Testis (tissue), 3 donors: Measurements from ENCODE around the gene SPRING1. TPM values are rescaled to one million over a fixed set of nuclear protein-coding genes. Genes with fewer than 3 reads are reported as not detected.
"Not testable (repeated sequence)": the region's sequence is repeated elsewhere in the genome, so short reads cannot be mapped to it uniquely, and the experiment has no call there.

Experiments
- DNase-seq: peaks from one replicate; pipeline ENCODE4 v3.0.0-alpha.2; 2019
- H3K27ac ChIP-seq, 2 donors: fragments of 200-600 bp; sonication (generic); one replicate each; pipeline ENCODE4 v1.5.1; 2019
- H3K27me3 ChIP-seq: fragments of 200-600 bp; sonication (generic); one replicate; pipeline ENCODE4 v1.5.1; 2019
- H3K36me3 ChIP-seq: fragments of 200-600 bp; sonication (generic); one replicate; pipeline ENCODE4 v1.5.1; 2017; ENCODE audit warnings: low read depth; ENCODE audit errors: missing control alignments
- H3K4me1 ChIP-seq: fragments of 200-600 bp; sonication (generic); one replicate; pipeline ENCODE4 v1.5.1; 2019
- H3K4me3 ChIP-seq, 2 donors: fragments of 200-600 bp; sonication (generic); one replicate each; pipeline ENCODE4 v1.5.1; 2017 to 2019
- H3K9me3 ChIP-seq: fragments of 200-600 bp; sonication (generic); one replicate; pipeline ENCODE4 v1.5.1; 2017
- POLR2A ChIP-seq: fragments of 450-650 bp; IDR thresholded peaks from one replicate; pipeline ENCODE4 v1.6.1; 2017; ENCODE audit warnings: antibody characterized with exemption, mild to moderate bottlenecking, moderate library complexity
- WGBS, 2 donors: methylation state at CpG; one replicate each; pipeline ENCODE4 v1.1.5; 2018; 5-methylcytosine and 5-hydroxymethylcytosine counted together
- intact Hi-C: fragments of 100-400 bp; cut with DNase I; formaldehyde crosslinking; loops from one replicate; pipeline ENCODE4 v1.15.1; 2023; ENCODE audit warnings: low total_unique reads
- polyA plus RNA-seq: library from polyadenylated mRNA; stranded (reverse); fragments of 350-450 nt; fragmentation: Illumina TruSeq; extraction: RNeasy Lipid Tissue Mini Kit (QIAGEN cat#74804); gene quantifications from one replicate; pipeline ENCODE4 v1.2.3, GENCODE V29; 2014; ENCODE audit warnings: low read depth, low replicate concordance; ENCODE audit not compliant: insufficient read depth
- total RNA-seq, 2 donors: library from RNA; depleted of rRNA; stranded (reverse); fragments of >200 nt; gene quantifications; one replicate each; pipeline ENCODE4 v1.2.3, GENCODE V29; 2016
- TF ChIP-seq, protein P1 (sequence below), 3 experiments: fragments of 450-650 bp in 2 of 3; fragments of 200-600 bp in 1 of 3; sonication (generic) in 1 of 3; IDR thresholded peaks; one replicate each; pipeline ENCODE4 v1.5.1; 2016 to 2019; ENCODE audit warnings: antibody characterized with exemption in 3 of 3, mild to moderate bottlenecking in 2 of 3, moderate library complexity in 1 of 3

The SPRING1 gene
- total and polyA plus RNA-seq, 3 donors from 2014 or later, result 23.4 to 25.5 (median 25.1) TPM

DNA sequence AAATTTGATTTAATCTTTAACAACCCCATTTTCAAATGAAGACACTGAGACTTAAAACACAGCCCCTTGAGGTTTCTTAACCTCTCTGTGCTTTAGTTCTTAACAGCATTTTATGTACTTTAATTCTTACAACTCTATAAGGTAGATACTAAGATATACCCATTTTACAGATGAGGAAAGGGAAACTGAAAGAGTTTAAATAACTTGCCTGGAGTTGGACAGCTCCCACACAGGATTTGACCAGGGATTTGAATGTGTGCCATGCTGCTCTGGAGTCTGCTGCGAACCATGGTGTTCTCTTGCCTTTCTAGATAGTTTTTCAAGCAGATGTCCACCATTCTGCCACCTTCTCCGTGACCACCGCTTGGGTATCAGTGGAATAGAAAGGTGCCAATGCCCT is 28.4 kb upstream of the SPRING1 start:
- intact Hi-C loops, result no loop called here
- DNase-seq, result no peak
- Histone ChIP-seq H3K27ac (no peak overlapping the region), H3K4me3 (no peak overlapping the region), H3K4me1 (no peaks in the 10 kb centered on the region), H3K36me3 (no peaks in the 10 kb centered on the region), H3K27me3 (no peaks in the 10 kb centered on the region), H3K9me3 (no peaks in the 10 kb centered on the region)
- TF ChIP-seq, protein P1, sequence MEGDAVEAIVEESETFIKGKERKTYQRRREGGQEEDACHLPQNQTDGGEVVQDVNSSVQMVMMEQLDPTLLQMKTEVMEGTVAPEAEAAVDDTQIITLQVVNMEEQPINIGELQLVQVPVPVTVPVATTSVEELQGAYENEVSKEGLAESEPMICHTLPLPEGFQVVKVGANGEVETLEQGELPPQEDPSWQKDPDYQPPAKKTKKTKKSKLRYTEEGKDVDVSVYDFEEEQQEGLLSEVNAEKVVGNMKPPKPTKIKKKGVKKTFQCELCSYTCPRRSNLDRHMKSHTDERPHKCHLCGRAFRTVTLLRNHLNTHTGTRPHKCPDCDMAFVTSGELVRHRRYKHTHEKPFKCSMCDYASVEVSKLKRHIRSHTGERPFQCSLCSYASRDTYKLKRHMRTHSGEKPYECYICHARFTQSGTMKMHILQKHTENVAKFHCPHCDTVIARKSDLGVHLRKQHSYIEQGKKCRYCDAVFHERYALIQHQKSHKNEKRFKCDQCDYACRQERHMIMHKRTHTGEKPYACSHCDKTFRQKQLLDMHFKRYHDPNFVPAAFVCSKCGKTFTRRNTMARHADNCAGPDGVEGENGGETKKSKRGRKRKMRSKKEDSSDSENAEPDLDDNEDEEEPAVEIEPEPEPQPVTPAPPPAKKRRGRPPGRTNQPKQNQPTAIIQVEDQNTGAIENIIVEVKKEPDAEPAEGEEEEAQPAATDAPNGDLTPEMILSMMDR (IDR thresholded peaks at IDR 0.05), result no peak
- 87 to 96% methylated on average over 3 of the region's 3 CpGs for WGBS, 2 donors

DNA sequence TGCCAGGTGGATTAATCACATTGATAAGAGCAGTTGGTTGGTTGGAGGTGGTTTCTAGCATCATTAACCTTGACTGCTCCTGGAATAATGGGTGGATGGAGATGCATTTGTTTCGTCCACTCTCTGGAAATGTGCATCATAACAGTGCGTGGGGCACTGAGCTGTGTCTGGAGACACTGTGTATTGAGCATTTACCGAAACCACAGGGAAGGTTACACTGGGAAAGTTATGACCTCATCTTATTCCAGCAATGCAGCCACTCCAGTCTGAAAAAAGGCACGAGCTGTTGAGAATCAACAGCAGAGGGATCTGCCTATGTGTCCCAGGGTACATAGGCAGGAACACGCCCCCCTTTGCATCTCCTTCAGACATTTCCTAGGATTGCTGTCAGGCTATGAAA is 27.4 kb upstream of the SPRING1 start:
- Histone ChIP-seq H3K27ac (no peak overlapping the region), H3K4me3 (no peak overlapping the region), H3K36me3 (no peaks in the 10 kb centered on the region), H3K27me3 (no peaks in the 10 kb centered on the region), H3K4me1 (no peaks in the 10 kb centered on the region), H3K9me3 (no peaks in the 10 kb centered on the region)
- WGBS, 2 donors, result 62 to 70% methylated on average over 5 of the region's 5 CpGs
- TF ChIP-seq, protein P1 (IDR thresholded peaks at IDR 0.05), result no peak
- TF ChIP-seq POLR2A, result no peak
- intact Hi-C loops, result no loop called here
- DNase-seq, result no peak

DNA sequence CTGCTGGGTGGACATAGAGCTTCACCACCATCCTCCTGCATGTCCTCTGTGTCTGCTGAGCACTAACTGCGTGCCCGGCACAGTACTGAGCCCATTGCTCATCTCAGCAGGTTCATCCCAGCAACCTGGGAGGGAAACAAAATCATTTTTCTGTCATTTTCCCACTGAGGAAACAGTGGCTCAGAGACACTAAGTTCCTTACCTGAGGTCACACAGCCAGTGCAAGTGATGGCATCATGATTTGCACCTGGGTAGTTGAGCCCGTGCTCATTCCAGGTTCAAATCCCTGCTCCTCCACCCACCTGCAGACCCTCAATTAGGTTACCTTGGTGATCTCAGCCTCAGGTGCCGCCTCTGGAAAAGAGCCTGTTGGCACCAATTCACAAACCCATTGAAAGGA is 23.6 kb upstream of the SPRING1 start:
- Histone ChIP-seq H3K27ac (no peak overlapping the region), H3K4me1 (no peaks in the 10 kb centered on the region), H3K36me3 (no peaks in the 10 kb centered on the region), H3K9me3 (no peaks in the 10 kb centered on the region), H3K27me3 (no peaks in the 10 kb centered on the region), H3K4me3 (no peak overlapping the region)
- 91 to 100% methylated on average over 4 of the region's 4 CpGs for WGBS, 2 donors
- DNase-seq, result no peak
- intact Hi-C loops, result no loop called here
- TF ChIP-seq POLR2A, result no peak
- TF ChIP-seq, protein P1 (IDR thresholded peaks at IDR 0.05), result no peak

DNA sequence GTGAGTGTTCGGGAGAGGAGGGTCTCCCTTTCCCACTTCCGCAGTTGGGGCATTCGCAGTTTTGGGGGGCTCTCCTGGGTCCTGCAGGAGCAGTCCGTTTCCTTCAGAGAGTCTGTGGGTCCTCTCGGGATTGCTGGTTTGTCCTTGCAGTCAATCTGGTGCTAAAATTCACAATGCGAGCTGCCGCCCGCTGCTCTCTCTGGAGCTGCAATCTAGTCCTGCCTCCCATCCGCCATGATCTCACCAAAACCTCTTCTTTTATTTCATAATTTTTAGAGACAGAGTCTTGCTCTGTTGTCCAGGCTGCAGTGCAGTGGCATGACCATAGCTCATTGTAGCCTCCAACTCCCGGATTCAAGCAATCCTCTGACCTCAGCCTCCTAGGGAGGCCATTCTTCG is 22.8 kb upstream of the SPRING1 start:
- 53 to 55% methylated on average over 10 to 11 of the region's 11 CpGs for WGBS, 2 donors
- TF ChIP-seq, protein P1 (IDR thresholded peaks at IDR 0.05), result no peak
- no peak for TF ChIP-seq POLR2A

DNA sequence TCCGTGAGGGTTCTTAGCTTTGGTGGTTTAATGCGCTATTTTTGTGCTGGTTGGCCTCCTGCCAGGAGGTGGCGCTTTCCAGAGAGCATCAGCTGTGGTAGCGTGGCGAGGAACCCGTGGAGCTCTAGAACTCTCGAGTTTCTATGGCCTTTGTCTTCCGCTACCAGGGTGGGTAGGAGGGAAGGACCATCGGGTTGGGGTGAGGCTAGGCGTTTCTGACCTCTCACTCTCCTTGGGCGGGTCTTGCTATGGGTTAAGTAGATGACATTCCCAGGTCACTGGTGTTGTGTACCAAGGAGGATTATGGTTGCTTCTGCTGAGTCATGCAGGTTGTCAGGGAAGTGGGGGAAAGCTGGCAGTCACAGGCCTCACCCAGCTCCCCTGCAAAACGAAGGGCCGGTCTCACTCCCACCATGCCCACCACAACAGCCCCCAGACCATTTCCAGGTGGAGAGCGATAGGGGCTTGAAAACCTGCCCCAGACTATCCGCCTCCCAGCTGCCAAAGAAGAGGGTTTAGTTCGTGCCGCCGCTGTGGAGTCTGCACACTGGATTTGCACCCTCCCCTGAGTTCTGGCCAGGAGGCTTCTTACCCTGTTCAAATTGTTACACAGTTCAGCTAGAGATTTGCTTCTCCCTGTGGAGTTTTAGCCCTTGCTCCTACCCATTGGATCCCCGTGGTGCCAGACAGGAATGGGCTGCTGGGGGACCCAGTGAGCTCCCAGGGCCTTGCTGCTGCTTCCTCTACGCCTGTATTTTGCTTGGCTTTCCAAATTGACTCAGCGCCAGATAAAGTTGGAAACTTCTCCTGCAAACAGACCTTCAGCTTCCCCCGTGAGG is 22.1 kb upstream of the SPRING1 start:
- WGBS, 2 donors, result 60 to 64% methylated on average over 19 to 22 of the region's 22 CpGs
- Histone ChIP-seq H3K4me1 (no peaks in the 10 kb centered on the region), H3K27me3 (no peaks in the 10 kb centered on the region), H3K36me3 (no peaks in the 10 kb centered on the region), H3K4me3 (no peak overlapping the region), H3K27ac (no peak overlapping the region), H3K9me3 (no peaks in the 10 kb centered on the region)
- intact Hi-C loops, result no loop called here
- DNase-seq, result peak; percentile 62
- TF ChIP-seq, protein P1 (IDR thresholded peaks at IDR 0.05), result no peak
- TF ChIP-seq POLR2A, result no peak

More for the DNA sequence above, 22.8 kb upstream of the SPRING1 start:
- no peaks in the 10 kb centered on the region for H3K4me1 ChIP-seq
- H3K4me3 ChIP-seq, result no peak overlapping the region
- no peaks in the 10 kb centered on the region for H3K36me3 ChIP-seq
- DNase-seq, result no peak
- no peaks in the 10 kb centered on the region for H3K9me3 ChIP-seq
- no peak overlapping the region for H3K27ac ChIP-seq
- intact Hi-C loops, result no loop called here
- no peaks in the 10 kb centered on the region for H3K27me3 ChIP-seq

DNA sequence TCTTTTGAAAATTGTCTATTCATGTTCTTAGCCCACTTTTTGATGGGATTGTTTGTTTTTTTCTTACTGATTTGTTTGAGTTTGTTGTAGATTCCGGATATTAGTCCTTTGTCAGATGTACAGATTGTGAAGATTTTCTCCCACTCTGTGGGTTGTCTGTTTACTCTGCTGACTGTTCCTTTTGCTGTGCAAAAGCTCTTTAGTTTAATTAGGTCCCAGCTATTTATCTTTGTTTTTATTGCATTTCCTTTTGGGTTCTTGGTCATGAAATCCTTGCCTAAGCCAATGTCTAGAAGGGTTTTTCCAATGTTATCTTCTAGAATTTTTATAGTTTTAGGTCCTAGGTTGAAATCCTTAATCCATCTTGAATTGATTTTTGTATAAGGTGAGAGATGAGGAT is 16.9 kb upstream of the SPRING1 start:
- WGBS, 2 donors, result 96 to 100% methylated on average over 1 of the region's 1 CpG
- H3K9me3 ChIP-seq, H3K4me3 ChIP-seq, H3K27ac ChIP-seq, H3K4me1 ChIP-seq, DNase-seq, H3K36me3 ChIP-seq, H3K27me3 ChIP-seq, intact Hi-C loops: not testable (repeated sequence)

DNA sequence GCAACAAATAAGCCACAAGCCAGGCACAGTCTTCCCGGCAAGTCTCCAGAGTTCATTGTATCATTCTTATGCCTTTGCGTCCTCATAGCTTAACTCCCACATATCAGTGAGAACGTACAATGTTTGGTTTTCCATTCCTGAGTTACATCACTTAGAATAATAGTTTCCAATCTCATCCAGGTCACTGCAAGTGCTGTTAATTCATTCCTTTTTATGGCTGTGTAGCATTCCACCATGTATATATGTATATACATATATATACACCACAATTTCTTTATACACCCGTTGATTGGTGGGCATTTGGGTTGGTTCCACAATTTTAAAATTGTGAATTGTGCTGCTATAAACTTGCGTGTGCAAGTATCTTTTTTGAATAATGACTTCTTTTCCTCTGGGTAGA is 16.2 kb upstream of the SPRING1 start:
- H3K27me3 ChIP-seq, intact Hi-C loops, H3K27ac ChIP-seq, H3K4me1 ChIP-seq, H3K4me3 ChIP-seq, H3K36me3 ChIP-seq, DNase-seq, H3K9me3 ChIP-seq: not testable (repeated sequence)
- WGBS, 2 donors, result 75 to 76% methylated on average over 5 of the region's 5 CpGs
